GM12878 (cell line): Measurements from ENCODE around the gene ARHGAP12. TPM values are rescaled to one million over a fixed set of nuclear protein-coding genes. Genes with fewer than 3 reads are reported as not detected.

Experiments used
- ATAC-seq: fragments of 200-7000 bp; cut with Tn5 transposase; 3 replicates; pipeline ENCODE4 v1.9.1; 2020; ENCODE audit warnings: mild to moderate bottlenecking, moderate library complexity
- BruUV-seq: library from RNA; stranded (reverse); fragments of 400-500 nt; replicated peaks from 2 replicates; lab custom pipeline; 2021; lab: Mats Ljungman, UMichigan
- CTCF ChIA-PET: fragments of 300-600 bp; sonication (Branson Sonifier 250); formaldehyde crosslinking; extraction: SDS; loops from one replicate; lab custom pipeline; 2021; ENCODE audit warnings: inconsistent platforms; lab: Yijun Ruan, JAX
- POLR2A ChIA-PET: fragments of 350-600 bp; formaldehyde crosslinking; extraction: SDS; loops from one replicate; lab custom pipeline; 2021; ENCODE audit warnings: inconsistent platforms; lab: Charles Lee
- RAD21 ChIA-PET: fragments of 300-600 bp; sonication (Branson Sonifier 250); formaldehyde crosslinking; loops from one replicate; lab custom pipeline; 2023; ENCODE audit warnings: antibody characterized with exemption; ENCODE audit not compliant: unreplicated experiment; lab: Charles Lee
- SMC1A ChIA-PET: fragments of 300-600 bp; sonication (Branson Sonifier 250); formaldehyde crosslinking; loops from one replicate; lab custom pipeline; 2023; ENCODE audit not compliant: unreplicated experiment, uncharacterized antibody; lab: Charles Lee
- DNase-seq: peaks from one replicate; pipeline ENCODE4 v3.0.0-alpha.2; 2011; ENCODE audit warnings: low read depth, low spot score
- FAIRE-seq: peaks from 3 replicates; lab custom pipeline; 2011; peaks lifted over from hg19 to GRCh38; lab: Jason Lieb, UNC
- H2AFZ ChIP-seq: 2 replicates; pipeline ENCODE4 v1.6.0; 2011; ENCODE audit warnings: low read depth, low read length, control low read depth; ENCODE audit not compliant: control insufficient read depth
- H3K27ac ChIP-seq: 2 replicates; pipeline ENCODE4 v1.5.1; 2011; ENCODE audit warnings: control low read depth; ENCODE audit not compliant: control insufficient read depth, insufficient read depth
- H3K27me3 ChIP-seq, 2 experiments: replicated peaks in 1 of 2; 2 replicates each; pipeline versions ENCODE4 v1.6.0 to v1.6.1; 2011; ENCODE audit warnings: low read length in 1 of 2; ENCODE audit not compliant: control insufficient read depth in 2 of 2, insufficient read depth in 2 of 2
- H3K36me3 ChIP-seq, 2 experiments: 2 replicates each; pipeline ENCODE4 v1.5.1; 2011; ENCODE audit warnings: low read length in 1 of 2; ENCODE audit not compliant: control insufficient read depth in 2 of 2, insufficient read depth in 2 of 2
- H3K4me1 ChIP-seq: 2 replicates; pipeline ENCODE4 v1.6.1; 2011; ENCODE audit warnings: mild to moderate bottlenecking, low read length, moderate library complexity, mixed read lengths; ENCODE audit not compliant: control insufficient read depth, insufficient read depth
- H3K4me2 ChIP-seq: 2 replicates; pipeline ENCODE4 v1.6.0; 2011; ENCODE audit warnings: control low read depth; ENCODE audit not compliant: control insufficient read depth, insufficient read depth
- H3K4me3 ChIP-seq: fragments of 200-600 bp; sonication (generic); 2 replicates; pipeline ENCODE4 v1.5.1; 2016
- H3K79me2 ChIP-seq: 2 replicates; pipeline ENCODE4 v1.6.0; 2011; ENCODE audit warnings: low read length; ENCODE audit not compliant: control insufficient read depth, insufficient read depth
- H3K9ac ChIP-seq: 2 replicates; pipeline ENCODE4 v1.8.0; 2011; ENCODE audit warnings: low read length, control low read depth, mixed read lengths; ENCODE audit not compliant: control insufficient read depth, insufficient read depth
- H3K9me3 ChIP-seq: replicated peaks from 3 replicates; pipeline ENCODE4 v1.5.1; 2011; ENCODE audit warnings: mild to moderate bottlenecking, low read length; ENCODE audit not compliant: control insufficient read depth, insufficient read depth
- H4K20me1 ChIP-seq: 2 replicates; pipeline ENCODE4 v1.6.0; 2011; ENCODE audit not compliant: control insufficient read depth, insufficient read depth
- CBX5 ChIP-seq: sonication (generic); IDR thresholded peaks from 2 replicates; pipeline ENCODE4 v1.6.1; 2016; ENCODE audit warnings: low read depth, moderate library complexity, mild to moderate bottlenecking, inconsistent platforms
- GATAD2B ChIP-seq: fragments of 450-650 bp; conservative IDR thresholded peaks from 2 replicates; pipeline ENCODE4 v1.6.1; 2017; ENCODE audit warnings: low read depth, mild to moderate bottlenecking, moderate library complexity
- HCFC1 ChIP-seq: fragments of 150-350 bp; IDR thresholded peaks from 2 replicates; pipeline ENCODE4 v1.6.1; 2014; ENCODE audit warnings: low read length
- IKZF1 ChIP-seq: fragments of 450-650 bp; conservative IDR thresholded peaks from 2 replicates; pipeline ENCODE4 v1.6.1; 2017; ENCODE audit warnings: antibody characterized with exemption, mild to moderate bottlenecking
- KLF5 ChIP-seq: fragments of 450-650 bp; IDR thresholded peaks from 2 replicates; pipeline ENCODE4 v1.6.1; 2014; ENCODE audit warnings: mild to moderate bottlenecking; ENCODE audit not compliant: partially characterized antibody
- MYB ChIP-seq: fragments of 150-350 bp; IDR thresholded peaks from 2 replicates; pipeline ENCODE4 v1.6.1; 2014; ENCODE audit warnings: mild to moderate bottlenecking, low read depth, low read length, borderline replicate concordance
- PAX8 ChIP-seq: fragments of 450-650 bp; IDR thresholded peaks from 2 replicates; pipeline ENCODE4 v1.6.1; 2017; ENCODE audit warnings: mild to moderate bottlenecking, moderate library complexity
- RAD21 ChIP-seq: IDR thresholded peaks from 2 replicates; pipeline ENCODE4 v1.6.1; 2011; ENCODE audit warnings: mild to moderate bottlenecking, low read depth, low read length, moderate library complexity; ENCODE audit not compliant: insufficient read depth
- REST ChIP-seq: IDR thresholded peaks from 2 replicates; pipeline ENCODE4 v1.6.1; 2012; ENCODE audit warnings: mild to moderate bottlenecking, low read depth, low read length
- SUZ12 ChIP-seq: fragments of 200-600 bp; sonication (generic); IDR thresholded peaks from one replicate; pipeline ENCODE4 v1.6.1; 2018; ENCODE audit warnings: antibody characterized with exemption, mild to moderate bottlenecking; ENCODE audit not compliant: unreplicated experiment
- ZNF592 ChIP-seq: fragments of 450-650 bp; IDR thresholded peaks from 2 replicates; pipeline ENCODE4 v1.6.1; 2017; ENCODE audit warnings: mild to moderate bottlenecking, moderate library complexity
- ZNF687 ChIP-seq: fragments of 450-650 bp; IDR thresholded peaks from 2 replicates; pipeline ENCODE4 v1.6.1; 2017; ENCODE audit warnings: mild to moderate bottlenecking, moderate library complexity
- WGBS: methylation state at CpG from one replicate; pipeline ENCODE4 v1.1.6; 2016; ENCODE audit warnings: low lambda C conversion rate; ENCODE audit not compliant: insufficient replicate concordance, insufficient coverage; ENCODE audit errors: missing lambda C conversion rate; 5-methylcytosine and 5-hydroxymethylcytosine counted together
- in situ Hi-C: fragments of 300-500 bp; cut with MboI; formaldehyde crosslinking; loops from 9 replicates; pipeline ENCODE4 v1.14.3; 2018; ENCODE audit warnings: mixed read lengths
- intact Hi-C: fragments of 100-400 bp; cut with micrococcal nuclease; formaldehyde crosslinking; loops from one replicate; pipeline ENCODE4 v1.14.2; 2022; ENCODE audit not compliant: unreplicated experiment
- polyA plus RNA-seq, 11 experiments: library from polyadenylated mRNA; depleted of rRNA in 4 of 11; unstranded in 6 of 11; stranded (reverse) in 5 of 11; fragments of >200 nt; fragmentation: Nextera tagmentation in 4 of 11; fragmentation: Illumina TruSeq in 1 of 11; extraction: Ambion mirVana in 4 of 11; extraction: Trizol in 1 of 11; gene quantifications; 1 replicate in 1 of 11; 2 replicates in 10 of 11; pipeline versions ENCODE4 v1.2.1 to v1.2.3, GENCODE V29; 2011 to 2016; ENCODE audit warnings: inconsistent platforms in 2 of 11, missing spikeins in 2 of 11, low read depth in 1 of 11
- total RNA-seq, 4 experiments: library from RNA; depleted of rRNA in 3 of 4; stranded (reverse); fragments of >200 nt in 3 of 4; fragmentation: Illumina TruSeq in 1 of 4; extraction: Trizol in 1 of 4; gene quantifications; 2 replicates each; pipeline versions ENCODE4 v1.2.1 to v1.2.3, GENCODE V29; 2013 to 2021

The ARHGAP12 gene
- total and polyA plus RNA-seq, 10 of the 15 experiments (the other 5 are each of a cell fraction or from before 2014, with no cell fraction given): 5.4 to 15.6 (median 8.5) TPM

- in situ Hi-C loops: no loop called here
- Histone ChIP-seq H3K27ac (no peak overlapping the region), H3K4me3 (no peak overlapping the region), H3K36me3 (no peaks in the 10 kb centered on the region), H3K4me2 (no peak overlapping the region), H3K4me1 (peaks cover 3% of the 10 kb centered on the region), H3K27me3 (no peaks in the 10 kb centered on the region), H3K79me2 (no peaks in the 10 kb centered on the region; the same call in 1 of the 2 replicates), H3K9ac (no peak overlapping the region), H3K9me3 (no peaks in the 10 kb centered on the region), H2AFZ (no peak overlapping the region), H4K20me1 (no peaks in the 10 kb centered on the region)
- intact Hi-C loops: no loop called here
- RAD21 ChIA-PET: no interaction called here
- 0% methylated on average over 1 of the region's 1 CpG for WGBS
- BruUV-seq: no TSS peak
- POLR2A ChIA-PET: no interaction called here
- ATAC-seq (no peak), DNase-seq (no peak), FAIRE-seq (no peak)
- CTCF ChIA-PET: no interaction called here
- SMC1A ChIA-PET: no interaction called here
- TF ChIP-seq ZNF592 (no peak), RAD21 (no peak), IKZF1 (no peak), GATAD2B (no peak), ZNF687 (no peak), MYB (no peak), REST (no peak), SUZ12 (no peak), HCFC1 (no peak), CBX5 (no peak), PAX8 (no peak), KLF5 (no peak)
These were observed 40.2 kb downstream of the ARHGAP12 start for GRCh38 chr10:31888442-31888841.
